NCI-H526 treated with DMSO at 0.1 percent for 48 hours (cell line): Measurements from ENCODE around the gene LRRC1.

Experiments
- DNase-seq: peaks from one replicate; lab custom pipeline; 2025; lab: John Stamatoyannopoulos, UW

LRRC1 gene

DNA sequence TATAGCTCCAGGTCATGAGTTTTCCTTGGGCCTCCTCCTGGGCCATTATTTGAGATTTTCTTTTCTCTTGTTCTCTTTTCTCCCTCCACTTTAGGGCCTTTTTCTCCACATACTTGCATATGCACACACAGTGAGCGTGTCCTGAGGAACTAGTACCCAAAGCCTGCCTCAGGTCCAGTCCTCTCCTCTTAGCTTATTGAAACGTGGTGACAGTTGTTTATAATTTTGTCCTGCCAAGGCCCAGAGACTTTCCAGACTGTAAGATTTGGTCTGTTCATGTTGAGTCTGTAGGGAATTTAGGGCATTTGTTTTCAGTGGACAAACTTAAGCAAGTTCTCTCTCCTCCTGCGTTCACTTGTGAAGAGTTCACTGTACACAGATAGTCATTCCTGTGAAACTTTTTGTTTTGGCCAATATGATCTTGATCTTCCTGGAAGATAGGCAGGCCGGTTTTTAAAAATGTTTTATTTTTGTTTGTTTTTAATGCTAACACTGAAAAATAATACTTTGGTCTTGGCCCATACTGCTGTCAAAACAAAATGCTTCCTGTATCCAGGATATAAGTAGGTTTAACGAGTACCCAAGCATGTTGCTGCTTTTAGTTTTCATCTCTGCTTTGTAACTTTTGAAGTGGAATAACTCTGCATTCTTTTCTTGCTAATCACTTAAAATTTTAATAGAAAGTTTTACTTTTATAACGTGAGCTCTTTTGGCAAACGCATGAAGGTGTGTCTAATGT lies 20.7 kb downstream of the LRRC1 start:
- DNase-seq = no peak

DNA sequence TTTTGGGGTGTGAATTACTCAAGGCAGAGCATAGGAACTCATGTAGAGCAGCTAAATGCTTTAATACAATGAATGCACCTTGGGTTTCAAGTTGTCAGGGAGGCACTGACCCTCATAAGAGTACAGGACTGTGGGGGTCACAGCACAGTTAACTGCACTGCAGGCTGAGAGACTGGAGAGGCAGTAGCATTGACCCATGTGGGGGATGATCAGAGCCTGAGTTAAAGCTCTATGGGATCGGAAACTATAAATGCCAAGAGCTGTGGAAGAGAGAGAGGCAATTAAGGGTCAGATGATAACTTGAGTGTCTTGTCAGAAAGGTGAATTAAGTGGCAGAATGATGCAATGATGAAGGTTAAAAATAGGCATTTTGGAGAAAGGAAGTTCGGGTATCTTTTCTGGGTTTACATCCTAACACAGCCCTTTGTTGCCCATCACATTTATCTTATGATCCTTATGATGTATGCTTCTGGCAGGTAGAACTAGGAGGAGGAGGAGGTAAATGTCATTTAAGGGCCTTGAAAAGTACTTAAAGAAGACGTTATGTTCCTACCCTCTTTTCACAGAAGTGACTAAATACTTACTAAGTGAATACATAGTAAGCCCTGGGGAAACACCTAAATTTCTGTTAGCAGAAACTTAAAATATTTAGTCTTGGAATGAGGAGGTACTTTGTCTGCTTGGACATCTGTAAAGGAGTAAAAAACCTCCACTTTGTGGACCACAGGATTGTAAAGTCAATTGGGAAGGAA lies 24.2 kb downstream of the LRRC1 start:
- no peak for DNase-seq

DNA sequence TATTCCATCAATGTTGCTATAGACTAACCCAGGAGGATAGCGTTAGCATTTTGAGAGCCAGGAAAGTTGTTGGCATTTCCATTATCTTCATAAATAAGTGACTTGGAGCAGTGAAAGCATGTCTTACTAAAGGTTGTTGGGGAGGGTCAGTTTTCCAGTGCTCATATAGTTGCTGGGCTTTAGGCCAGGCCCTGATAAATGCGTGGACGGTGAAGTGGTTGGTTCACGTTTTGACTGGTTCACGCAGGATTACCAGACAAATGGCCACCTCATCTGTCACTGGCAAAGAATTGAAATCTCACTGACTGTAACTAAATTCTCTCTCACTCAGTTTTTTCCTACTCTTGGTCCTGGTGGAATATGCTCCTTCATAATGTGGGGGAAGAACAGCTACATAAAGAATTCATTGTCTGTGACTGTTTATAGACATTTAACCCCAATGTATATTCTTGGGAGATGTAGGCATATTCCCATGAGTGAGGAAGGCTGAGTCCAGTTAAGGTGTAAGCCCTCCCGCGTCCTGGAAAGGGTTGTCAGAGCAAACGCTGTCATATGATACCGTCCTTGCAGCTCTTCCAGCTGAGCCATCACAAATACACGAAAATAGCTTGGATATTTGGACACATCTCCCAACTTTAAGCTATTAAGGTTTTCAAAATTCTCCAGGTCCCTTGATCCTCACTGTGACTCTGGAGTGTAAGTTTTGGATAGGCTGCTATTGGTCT lies 27.8 kb downstream of the LRRC1 start:
- no peak for DNase-seq

- DNase-seq = no peak
These were observed 29.9 kb downstream of the LRRC1 start for GRCh38 chr6:53824714-53825113.

DNA sequence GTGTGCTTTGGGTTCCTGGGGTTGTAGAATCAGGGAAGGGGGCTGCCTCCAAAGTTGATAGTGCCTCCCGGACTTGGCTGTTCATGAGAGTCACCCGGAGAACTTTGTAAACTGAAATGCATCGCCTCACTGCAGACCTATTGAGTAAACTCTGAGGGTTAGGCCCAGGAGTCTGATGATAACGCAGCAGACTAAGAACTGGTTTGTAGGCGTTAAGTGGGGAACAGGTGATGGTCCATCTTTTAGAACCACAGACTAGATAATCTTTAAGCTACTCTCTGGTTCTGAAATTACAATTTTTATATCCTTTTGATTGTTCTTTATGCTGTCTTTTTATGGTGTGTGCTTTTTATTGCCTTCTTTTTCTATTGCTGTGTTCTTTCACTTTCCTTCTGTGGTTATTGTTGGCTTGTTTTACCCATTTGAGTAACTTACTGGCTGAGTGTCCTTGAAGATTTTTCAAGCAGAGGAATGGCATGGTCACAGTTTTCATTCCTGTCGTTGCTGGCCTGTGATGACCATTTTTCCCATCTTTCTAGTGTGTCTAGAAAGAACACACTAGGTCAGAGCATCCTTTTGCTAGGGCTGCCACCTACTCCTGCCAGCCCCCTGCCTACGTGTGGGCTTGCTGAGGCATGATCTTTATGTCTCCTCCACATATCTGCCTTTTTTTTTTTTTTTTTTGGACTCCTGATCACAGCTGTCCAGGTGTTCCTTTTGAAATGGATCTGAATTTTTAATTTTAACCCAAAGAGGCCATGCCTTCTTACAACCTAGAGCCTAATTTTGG lies 30.9 kb downstream of the LRRC1 start:
- DNase-seq = no peak

DNA sequence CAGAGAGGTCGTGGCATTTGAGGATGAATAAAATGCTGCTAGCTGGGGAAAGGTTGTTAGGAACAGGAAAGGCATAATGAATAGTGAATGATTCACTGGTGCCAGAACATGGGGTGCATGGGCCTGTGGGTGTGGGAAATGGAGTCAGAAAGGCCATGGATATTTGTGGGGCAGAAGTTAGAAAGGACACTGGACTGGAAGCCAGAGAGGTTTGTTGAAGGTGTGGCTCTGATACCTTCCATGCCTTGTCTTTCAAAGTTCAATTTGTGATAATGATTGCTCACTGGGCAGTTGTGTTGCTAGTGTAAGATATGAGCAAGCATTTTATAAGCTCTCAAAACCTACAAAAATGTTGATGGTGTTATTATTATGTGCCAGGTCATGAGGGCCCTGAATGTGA lies 32.7 kb downstream of the LRRC1 start:
- no peak for DNase-seq

GRCh38 chr6:53828215-53828614 lies 33.4 kb downstream of the LRRC1 start:
- no peak for DNase-seq

DNA sequence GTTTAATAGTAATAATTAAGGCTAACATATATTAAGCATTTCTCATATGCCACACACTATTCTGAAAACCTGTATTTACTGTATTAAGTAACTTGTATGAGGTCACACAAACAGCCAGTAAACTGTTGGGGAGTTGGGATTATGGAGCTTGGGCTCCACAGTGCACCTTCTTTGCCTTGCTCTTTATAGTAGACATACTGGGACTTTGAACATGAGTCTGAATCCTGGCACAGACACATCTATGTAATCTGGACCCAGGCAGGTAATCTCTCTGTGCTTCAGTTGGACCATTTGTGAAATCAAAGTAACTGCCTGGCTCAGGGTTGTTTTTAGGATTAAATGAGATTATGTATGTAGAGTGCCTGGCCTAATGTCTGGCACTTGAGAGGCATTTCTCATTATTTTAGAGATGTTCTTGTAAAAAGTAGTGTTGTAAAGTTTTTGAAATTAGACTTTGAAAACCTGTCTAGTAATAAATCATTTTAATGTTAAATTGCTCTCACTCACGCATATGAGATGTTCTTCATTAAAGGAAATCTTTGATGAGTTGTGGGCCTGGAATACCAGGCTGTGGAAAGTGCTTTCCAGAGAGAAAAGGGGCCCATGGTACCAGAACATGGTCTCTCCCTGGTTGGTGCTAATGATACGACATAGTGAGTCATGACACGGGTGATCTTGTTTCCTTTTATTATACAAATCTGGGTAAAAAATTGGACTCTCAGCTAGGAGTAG lies 34.3 kb downstream of the LRRC1 start:
- no peak for DNase-seq

GRCh38 chr6:53829698-53830221 lies 35.0 kb downstream of the LRRC1 start:
- DNase-seq = no peak

- no peak for DNase-seq
These were observed 35.6 kb downstream of the LRRC1 start for GRCh38 chr6:53830366-53830765.

DNA sequence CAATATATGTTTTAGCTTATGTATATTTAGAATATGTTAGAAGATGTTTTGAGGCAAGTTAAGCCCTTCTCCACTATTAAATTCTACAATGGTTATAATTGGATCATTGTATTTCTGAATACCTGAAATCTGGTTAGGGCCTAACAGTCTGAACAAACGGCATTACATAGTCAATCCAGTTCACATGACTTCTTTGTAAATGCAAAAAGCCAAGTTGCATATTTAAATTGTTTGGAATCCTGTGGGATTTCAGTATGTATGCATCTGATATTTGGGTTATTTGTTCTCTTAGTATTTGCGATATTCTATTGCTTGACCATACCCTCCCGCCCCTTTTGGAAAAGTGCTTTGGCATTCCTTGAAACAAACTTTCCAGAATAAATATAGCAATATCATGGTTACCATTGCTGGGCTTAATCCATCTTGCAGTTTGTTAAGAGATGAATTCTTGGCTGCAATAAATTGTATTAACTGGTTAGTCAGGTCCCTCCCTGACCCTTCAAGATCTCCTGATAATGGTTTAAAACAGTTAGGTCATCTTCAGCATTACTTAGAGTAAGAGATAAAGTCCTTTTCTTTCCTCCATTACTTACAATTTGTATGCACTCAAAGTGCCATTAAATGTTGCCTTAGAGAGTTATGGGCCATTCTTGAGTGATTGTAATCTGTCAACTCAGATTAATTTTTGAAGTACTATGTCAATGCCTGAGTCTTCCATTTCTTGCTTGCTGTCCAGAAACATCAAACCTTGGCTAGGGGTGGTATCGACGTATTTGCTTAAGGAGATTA lies 36.5 kb downstream of the LRRC1 start:
- no peak for DNase-seq

- DNase-seq = no peak
These were observed 37.3 kb downstream of the LRRC1 start for GRCh38 chr6:53831936-53832660.

- DNase-seq = no peak
These were observed 38.4 kb downstream of the LRRC1 start for GRCh38 chr6:53833155-53833554.

DNA sequence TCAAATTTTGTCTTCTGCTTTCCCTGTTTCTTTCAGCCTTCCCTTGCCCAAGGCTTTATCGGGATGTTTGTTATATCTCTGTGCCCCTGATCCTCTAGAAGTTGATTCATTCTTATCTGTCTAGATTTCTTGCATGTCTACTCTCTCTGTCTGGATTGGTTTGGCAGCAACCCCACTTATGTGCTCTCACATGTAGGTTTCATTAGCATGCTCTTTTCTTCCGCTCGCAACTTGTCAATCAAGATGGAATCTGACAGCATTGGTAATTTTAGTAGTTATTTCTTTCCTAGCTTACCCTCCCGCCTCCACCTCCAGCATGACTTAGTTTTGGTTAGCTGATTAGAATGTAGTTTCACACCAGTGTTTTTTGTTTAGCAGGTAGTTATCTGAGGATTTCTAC lies 39.3 kb downstream of the LRRC1 start:
- no peak for DNase-seq

GRCh38 chr6:53837865-53838769 lies 43.3 kb downstream of the LRRC1 start:
- DNase-seq = peak; percentile 86

- DNase-seq = no peak
These were observed 45.2 kb downstream of the LRRC1 start for GRCh38 chr6:53840027-53840426.

DNA sequence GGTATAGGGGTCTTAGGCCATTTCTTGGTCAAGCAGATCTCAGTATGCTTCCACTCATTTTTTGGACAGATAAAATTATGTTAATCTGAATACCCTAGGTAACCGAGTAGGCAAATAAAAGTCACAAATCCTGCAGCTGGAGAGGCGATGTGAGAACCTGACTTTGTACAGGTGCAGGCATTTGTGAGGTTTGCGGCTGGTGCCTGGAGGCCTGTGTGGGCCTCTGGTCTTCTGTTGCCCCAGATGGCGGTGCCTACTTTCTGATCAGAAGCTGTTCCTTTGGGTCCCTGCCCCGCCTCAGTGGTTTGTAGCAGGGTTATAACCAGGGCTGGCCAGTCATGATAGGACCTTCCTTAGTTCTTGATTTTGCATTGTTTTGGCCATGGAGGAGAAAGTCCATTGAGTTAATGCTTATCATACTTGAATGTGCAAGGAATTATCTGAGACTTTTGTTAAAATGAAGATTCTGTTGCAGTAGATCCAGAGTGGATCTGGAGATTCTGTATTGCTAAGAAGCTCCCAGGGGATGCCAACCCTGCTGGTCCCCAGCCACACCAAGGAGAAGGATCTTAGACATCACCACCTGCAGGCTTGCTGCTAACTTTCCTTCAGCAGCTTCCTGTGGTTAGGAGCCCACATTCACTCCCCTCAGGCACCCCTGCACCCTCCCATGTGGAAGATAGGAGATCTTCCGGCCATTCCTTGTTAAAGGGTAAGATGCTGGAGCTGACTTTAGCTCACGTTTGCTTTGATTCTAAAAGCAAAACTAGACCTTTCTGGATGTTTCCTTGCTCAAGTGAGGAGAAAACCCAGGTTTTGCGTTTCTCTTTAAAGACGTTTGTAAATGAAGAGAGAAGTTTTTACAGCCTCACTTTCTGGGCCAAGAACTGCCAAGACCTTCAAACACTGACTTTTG lies 50.7 kb downstream of the LRRC1 start:
- no peak for DNase-seq

- DNase-seq = no peak
These were observed 51.4 kb downstream of the LRRC1 start for GRCh38 chr6:53846250-53846649.
